ES-I3 (cell line): ENCODE data around the gene HLA-DOA.

Source experiments
- H3K36me3 ChIP-seq: 2 replicates; pipeline ENCODE4 v1.6.1; 2013; ENCODE audit warnings: mild to moderate bottlenecking, low read length, control low read depth, moderate library complexity; ENCODE audit not compliant: insufficient read depth
- H3K4me1 ChIP-seq: 2 replicates; pipeline ENCODE4 v1.6.1; 2013; ENCODE audit warnings: mild to moderate bottlenecking, control low read depth, low read length; ENCODE audit not compliant: insufficient read depth
- H3K9ac ChIP-seq: 2 replicates; pipeline ENCODE4 v1.6.1; 2013; ENCODE audit warnings: low read depth, mild to moderate bottlenecking, low read length, moderate library complexity
- H3K9me3 ChIP-seq: 2 replicates; pipeline ENCODE4 v1.6.1; 2013; ENCODE audit warnings: mild to moderate bottlenecking, low read length, moderate library complexity; ENCODE audit not compliant: control insufficient read depth, insufficient read depth

Gene HLA-DOA

GRCh38 chr6:33008944-33009861 lies at the start of gene HLA-DOA:
Gene HLA-DOA, minus strand, starts transcription at chr6:33009591.
- peak within 1 kb of the TSS; percentile 52 for H3K9ac ChIP-seq
- H3K4me1 ChIP-seq = 0 out of 2 replicates have a peak, but pooled peaks cover 5% of the 10 kb centered on the region
- H3K36me3 ChIP-seq = no peaks in the 10 kb centered on the region
- no peaks in the 10 kb centered on the region for H3K9me3 ChIP-seq

GRCh38 chr6:33057222-33058150 lies 48.1 kb upstream of the HLA-DOA start:
- H3K9ac ChIP-seq = no peak overlapping the region
- no peaks in the 10 kb centered on the region; the same call in 1 of the 2 replicates for H3K9me3 ChIP-seq
- H3K4me1 ChIP-seq = no peaks in the 10 kb centered on the region; the same call in 1 of the 2 replicates
- H3K36me3 ChIP-seq = no peaks in the 10 kb centered on the region

- Histone ChIP-seq H3K9ac (no peak overlapping the region), H3K9me3 (no peaks in the 10 kb centered on the region; the same call in 1 of the 2 replicates), H3K4me1 (peaks cover 8% of the 10 kb centered on the region; the same call in 1 of the 2 replicates), H3K36me3 (no peaks in the 10 kb centered on the region)
Measured at GRCh38 chr6:33053230-33053629, 43.8 kb upstream of the HLA-DOA start.

GRCh38 chr6:33052627-33053026 lies 43.2 kb upstream of the HLA-DOA start:
- Histone ChIP-seq H3K36me3 (no peaks in the 10 kb centered on the region), H3K9ac (no peak overlapping the region), H3K4me1 (peaks cover 8% of the 10 kb centered on the region; the same call in 1 of the 2 replicates), H3K9me3 (no peaks in the 10 kb centered on the region; the same call in 1 of the 2 replicates)

- H3K36me3 ChIP-seq = no peaks in the 10 kb centered on the region
- no peaks in the 10 kb centered on the region; the same call in 1 of the 2 replicates for H3K9me3 ChIP-seq
- H3K4me1 ChIP-seq = peaks cover 8% of the 10 kb centered on the region; the same call in 1 of the 2 replicates
- no peak overlapping the region for H3K9ac ChIP-seq
Measured at GRCh38 chr6:33050014-33050810, 40.8 kb upstream of the HLA-DOA start.

GRCh38 chr6:33049323-33050013 lies 40.1 kb upstream of the HLA-DOA start:
- H3K36me3 ChIP-seq = no peaks in the 10 kb centered on the region
- H3K4me1 ChIP-seq = peaks cover 8% of the 10 kb centered on the region; the same call in 1 of the 2 replicates
- H3K9me3 ChIP-seq = no peaks in the 10 kb centered on the region; the same call in 1 of the 2 replicates
- no peak overlapping the region for H3K9ac ChIP-seq

GRCh38 chr6:33040157-33040556 lies 30.8 kb upstream of the HLA-DOA start:
- Histone ChIP-seq H3K4me1 (no peaks in the 10 kb centered on the region), H3K36me3 (no peaks in the 10 kb centered on the region), H3K9me3 (no peaks in the 10 kb centered on the region), H3K9ac (no peak overlapping the region)

GRCh38 chr6:33036535-33036934 lies 27.1 kb upstream of the HLA-DOA start:
- no peak overlapping the region for H3K9ac ChIP-seq
- H3K9me3 ChIP-seq = no peaks in the 10 kb centered on the region
- H3K36me3 ChIP-seq = no peaks in the 10 kb centered on the region
- H3K4me1 ChIP-seq = no peaks in the 10 kb centered on the region

GRCh38 chr6:33034554-33034953 lies 25.2 kb upstream of the HLA-DOA start:
- Histone ChIP-seq H3K9me3 (no peaks in the 10 kb centered on the region), H3K4me1 (no peaks in the 10 kb centered on the region), H3K9ac (no peak overlapping the region)

GRCh38 chr6:33030245-33030644 lies 20.9 kb upstream of the HLA-DOA start:
- Histone ChIP-seq H3K9ac (no peak overlapping the region), H3K4me1 (no peaks in the 10 kb centered on the region), H3K9me3 (no peaks in the 10 kb centered on the region), H3K36me3 (no peaks in the 10 kb centered on the region)

More at GRCh38 chr6:33034554-33034953, 25.2 kb upstream of the HLA-DOA start:
- no peaks in the 10 kb centered on the region for H3K36me3 ChIP-seq

GRCh38 chr6:33029328-33030184 lies 20.2 kb upstream of the HLA-DOA start:
- Histone ChIP-seq H3K9me3 (no peaks in the 10 kb centered on the region), H3K9ac (no peak overlapping the region), H3K36me3 (no peaks in the 10 kb centered on the region), H3K4me1 (no peaks in the 10 kb centered on the region)

GRCh38 chr6:33028220-33028849 lies 18.9 kb upstream of the HLA-DOA start:
- H3K36me3 ChIP-seq = no peaks in the 10 kb centered on the region
- H3K9me3 ChIP-seq = no peaks in the 10 kb centered on the region
- H3K4me1 ChIP-seq = no peaks in the 10 kb centered on the region
- no peak overlapping the region for H3K9ac ChIP-seq
